Measurements from ENCODE around the gene SPPL3. TPM values are rescaled to one million over a fixed set of nuclear protein-coding genes. Genes with fewer than 3 reads are reported as not detected.

SPPL3 gene
- total RNA-seq, 4 donors from 2014 or later, result 25.7 to 37.5 (median 34.7) TPM

GRCh38 chr12:120885521-120885920 is 18.6 kb downstream of the SPPL3 start:
- H3K9me3 ChIP-seq, result no peaks in the 10 kb centered on the region
- no peaks in the 10 kb centered on the region for H3K27me3 ChIP-seq
- WGBS, 2 donors, result 94 to 98% methylated on average over 2 of the region's 2 CpGs
- no peak overlapping the region for H3K27ac ChIP-seq
- DNase-seq, result no peak
- peaks cover 5 to 8% of the 10 kb centered on the region in 2 donors for H3K4me1 ChIP-seq
- intact Hi-C loops (cut with DNase I), result no loop called here
- no peak for TF ChIP-seq CTCF (IDR thresholded peaks at IDR 0.05)
- TF ChIP-seq POLR2A (IDR thresholded peaks at IDR 0.05), result no peak
- H3K36me3 ChIP-seq, result no peaks in the 10 kb centered on the region
- no peak overlapping the region for H3K4me3 ChIP-seq (replicated peaks in 1 of 3)

GRCh38 chr12:120884644-120885043 is 19.5 kb downstream of the SPPL3 start:
- Histone ChIP-seq H3K27ac (no peak overlapping the region), H3K4me3 (replicated peaks in 1 of 3) (no peak overlapping the region), H3K27me3 (no peaks in the 10 kb centered on the region), H3K4me1 (peaks cover 10 to 12% of the 10 kb centered on the region in 2 donors), H3K36me3 (no peaks in the 10 kb centered on the region), H3K9me3 (no peaks in the 10 kb centered on the region)
- intact Hi-C loops (cut with DNase I), result no loop called here
- 87 to 97% methylated on average over 1 of the region's 1 CpG for WGBS, 2 donors
- no peak for DNase-seq
- TF ChIP-seq POLR2A (IDR thresholded peaks at IDR 0.05) (no peak), CTCF (IDR thresholded peaks at IDR 0.05) (no peak)

- Histone ChIP-seq H3K4me1 (peaks cover 11 to 17% of the 10 kb centered on the region in 2 donors), H3K36me3 (no peaks in the 10 kb centered on the region), H3K9me3 (no peaks in the 10 kb centered on the region), H3K4me3 (replicated peaks in 1 of 3) (no peak overlapping the region), H3K27ac (no peak overlapping the region), H3K27me3 (no peaks in the 10 kb centered on the region)
- intact Hi-C loops (cut with DNase I), result no loop called here
- no peak for TF ChIP-seq POLR2A (IDR thresholded peaks at IDR 0.05)
- WGBS, 2 donors, result 90 to 93% methylated on average over 1 of the region's 1 CpG
- DNase-seq, result no peak
Observed at GRCh38 chr12:120882055-120882555, 22.1 kb downstream of the SPPL3 start.

- Histone ChIP-seq H3K4me3 (replicated peaks in 1 of 3) (no peak overlapping the region), H3K27ac (peak overlapping the region in 1 of 3 donors; percentile 35), H3K4me1 (peaks cover 3 to 12% of the 10 kb centered on the region in 2 donors), H3K36me3 (no peaks in the 10 kb centered on the region), H3K27me3 (no peaks in the 10 kb centered on the region), H3K9me3 (no peaks in the 10 kb centered on the region)
- TF ChIP-seq POLR2A (IDR thresholded peaks at IDR 0.05) (no peak), CTCF (IDR thresholded peaks at IDR 0.05) (no peak)
- intact Hi-C loops (cut with DNase I), result no loop called here
- DNase-seq, result no peak
- WGBS, 2 donors, result 37 to 43% methylated on average over 3 of the region's 3 CpGs
Observed at GRCh38 chr12:120879718-120880300, 24.3 kb downstream of the SPPL3 start.

- TF ChIP-seq CTCF (IDR thresholded peaks at IDR 0.05) (no peak), POLR2A (IDR thresholded peaks at IDR 0.05) (no peak)
- DNase-seq, result peak in 1 of 2 donors; percentile 13
- H3K36me3 ChIP-seq, result no peaks in the 10 kb centered on the region
- no peak overlapping the region for H3K27ac ChIP-seq
- H3K9me3 ChIP-seq, result no peaks in the 10 kb centered on the region
- no peak overlapping the region for H3K4me3 ChIP-seq (replicated peaks in 1 of 3)
- H3K27me3 ChIP-seq, result no peaks in the 10 kb centered on the region
- H3K4me1 ChIP-seq, result peaks cover 3 to 12% of the 10 kb centered on the region in 2 donors
- WGBS, 2 donors, result 84 to 89% methylated on average over 3 of the region's 3 CpGs
- intact Hi-C loops (cut with DNase I), result no loop called here
Observed at GRCh38 chr12:120879102-120879501, 25.1 kb downstream of the SPPL3 start.
